Body of pancreas (tissue), 4 donors: Measurements from ENCODE around the gene C4orf36. TPM values are rescaled to one million over a fixed set of nuclear protein-coding genes. Genes with fewer than 3 reads are reported as not detected.

ENCODE experiments used
- ATAC-seq: fragments of 150-250 bp; one replicate; pipeline ENCODE4 v1.9.1; 2016
- DNase-seq, 4 donors: peaks; one replicate each; pipeline ENCODE4 v3.0.0-alpha.2; 2019
- H3K27ac ChIP-seq, 4 donors: fragments of 200-600 bp; sonication (generic); 1 replicate in 3 of 4; 2 replicates in 1 of 4; pipeline versions ENCODE4 v1.5.1 to v1.6.1; 2016 to 2019; ENCODE audit warnings: mild to moderate bottlenecking in 1 of 4, mixed read lengths in 1 of 4, moderate library complexity in 1 of 4
- H3K27me3 ChIP-seq, 2 donors: fragments of 200-600 bp; sonication (generic); one replicate each; pipeline ENCODE4 v1.6.0; 2016; ENCODE audit warnings: mild to moderate bottlenecking in 1 of 2
- H3K36me3 ChIP-seq, 2 donors: fragments of 200-600 bp; sonication (generic); replicated peaks in 1 of 2; 2 replicates each; pipeline ENCODE4 v1.5.1; 2016; ENCODE audit warnings: low read depth in 2 of 2; ENCODE audit not compliant: insufficient read depth in 1 of 2
- H3K4me1 ChIP-seq: fragments of 200-600 bp; sonication (generic); one replicate; pipeline ENCODE4 v1.6.0; 2016
- H3K4me3 ChIP-seq, 2 donors: fragments of 200-600 bp; sonication (generic); 1 replicate in 1 of 2; 2 replicates in 1 of 2; pipeline ENCODE4 v1.5.1; 2016 to 2019
- H3K9me3 ChIP-seq, 3 donors: fragments of 200-600 bp; sonication (generic); 1 replicate in 2 of 3; 2 replicates in 1 of 3; pipeline ENCODE4 v1.5.1; 2016
- CTCF ChIP-seq, 7 experiments: fragments of 450-650 bp in 4 of 7; fragments of 200-600 bp in 3 of 7; sonication (generic) in 3 of 7; IDR thresholded peaks; one replicate each; pipeline ENCODE4 v1.5.1; 2016 to 2019; ENCODE audit warnings: antibody characterized with exemption in 7 of 7
- POLR2A ChIP-seq, 3 donors: fragments of 450-650 bp; IDR thresholded peaks; one replicate each; pipeline ENCODE4 v1.6.1; 2016; ENCODE audit warnings: antibody characterized with exemption in 3 of 3, mild to moderate bottlenecking in 2 of 3
- WGBS, 2 donors: methylation state at CpG; one replicate each; pipeline ENCODE4 v1.1.5; 2017; 5-methylcytosine and 5-hydroxymethylcytosine counted together
- intact Hi-C: fragments of 100-400 bp; cut with DNase I; formaldehyde crosslinking; loops from one replicate; pipeline ENCODE4 v1.15.1; 2023
- total RNA-seq, 2 donors: library from RNA; depleted of rRNA; stranded (reverse); fragments of >200 nt; gene quantifications; one replicate each; pipeline ENCODE4 v1.1.0, GENCODE V29; 2016

C4orf36 gene
- total RNA-seq, 2 donors from 2014 or later: 1.3 to 3.6 TPM

- Histone ChIP-seq H3K9me3 (no peaks in the 10 kb centered on the region), H3K27me3 (no peaks in the 10 kb centered on the region), H3K4me3 (no peak overlapping the region), H3K27ac (peak overlapping the region in 3 of 4 donors; percentile 7 to 65 (median 60)), H3K4me1 (peaks cover 20% of the 10 kb centered on the region), H3K36me3 (no peaks in the 10 kb centered on the region)
- intact Hi-C loops: no loop called here
- ATAC-seq (no peak), DNase-seq (no peak)
- WGBS, 2 donors: 85 to 90% methylated on average over 10 of the region's 10 CpGs
- TF ChIP-seq POLR2A (IDR thresholded peaks at IDR 0.05) (no peak), CTCF (IDR thresholded peaks at IDR 0.05) (no peak)
Observed at GRCh38 chr4:86928400-86929255, 36.4 kb upstream of the C4orf36 start.

DNA sequence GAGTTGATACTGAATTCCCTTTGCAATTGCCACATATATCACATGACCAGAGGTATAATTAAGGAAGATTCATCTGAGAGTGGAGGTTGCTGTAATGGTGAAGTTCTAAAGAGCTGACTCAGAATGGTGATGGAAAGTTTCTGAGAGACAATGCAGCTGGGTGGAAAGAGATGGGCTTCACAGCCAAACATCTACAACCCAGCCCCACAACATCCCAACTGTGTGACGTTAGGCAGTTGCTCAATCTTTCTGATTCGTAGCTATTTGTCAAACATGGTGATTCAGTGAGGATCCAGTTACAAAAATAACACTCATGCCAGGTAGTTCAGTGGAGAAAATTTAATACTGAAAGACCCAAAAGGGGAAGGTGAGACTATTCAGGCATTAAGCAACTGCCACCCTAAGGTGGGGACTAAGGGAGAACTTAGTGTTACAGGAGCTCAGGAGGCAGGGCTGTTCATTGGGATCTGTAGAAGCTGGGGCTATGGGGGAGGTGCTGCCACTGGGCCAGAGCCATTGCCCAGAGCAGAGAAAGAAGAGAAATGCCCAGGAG lies 35.7 kb upstream of the C4orf36 start:
- no peak overlapping the region for H3K4me3 ChIP-seq
- peak in 2 of 4 donors; percentile 55 to 59 for DNase-seq

GRCh38 chr4:86926435-86927086 lies 34.3 kb upstream of the C4orf36 start:
- peaks cover 15% of the 10 kb centered on the region for H3K4me1 ChIP-seq
- WGBS, 2 donors: 86 to 90% methylated on average over 6 of the region's 6 CpGs
- H3K27ac ChIP-seq: no peak overlapping the region
- no peak overlapping the region for H3K4me3 ChIP-seq
- intact Hi-C loops: no loop called here
- no peaks in the 10 kb centered on the region for H3K9me3 ChIP-seq
- H3K36me3 ChIP-seq: no peaks in the 10 kb centered on the region
- H3K27me3 ChIP-seq: no peaks in the 10 kb centered on the region
- TF ChIP-seq POLR2A (IDR thresholded peaks at IDR 0.05) (no peak), CTCF (IDR thresholded peaks at IDR 0.05) (no peak)
- DNase-seq (no peak), ATAC-seq (no peak)

More for the DNA sequence above, 35.7 kb upstream of the C4orf36 start:
- WGBS, 2 donors: 24 to 32% methylated on average over 2 of the region's 2 CpGs
- peak; percentile 91 for ATAC-seq
- intact Hi-C loops: no loop called here
- Histone ChIP-seq H3K36me3 (no peaks in the 10 kb centered on the region), H3K9me3 (no peaks in the 10 kb centered on the region), H3K27me3 (no peaks in the 10 kb centered on the region), H3K27ac (peak overlapping the region in 3 of 4 donors; percentile 7 to 65 (median 60)), H3K4me1 (peaks cover 15% of the 10 kb centered on the region)
- no peak for TF ChIP-seq CTCF (IDR thresholded peaks at IDR 0.05)

- Histone ChIP-seq H3K27me3 (no peaks in the 10 kb centered on the region), H3K4me3 (no peak overlapping the region), H3K27ac (no peak overlapping the region), H3K9me3 (no peaks in the 10 kb centered on the region), H3K4me1 (peaks cover 15% of the 10 kb centered on the region), H3K36me3 (no peaks in the 10 kb centered on the region)
- 10 to 52% methylated on average over 2 of the region's 2 CpGs for WGBS, 2 donors
- intact Hi-C loops: loop anchor here (5.0 kb wide), 2 partner anchors 167 to 312 kb away; no protein-coding TSS in a partner anchor
- ATAC-seq (no peak), DNase-seq (no peak)
- TF ChIP-seq CTCF (IDR thresholded peaks at IDR 0.05) (no peak), POLR2A (IDR thresholded peaks at IDR 0.05) (no peak)
Observed at GRCh38 chr4:86924811-86925210, 32.6 kb upstream of the C4orf36 start.
